ENCODE data around the gene ARFGEF2. TPM values are rescaled to one million over a fixed set of nuclear protein-coding genes. Genes with fewer than 3 reads are reported as not detected.

ARFGEF2 gene
- total RNA-seq, 1 donor: 47.5 TPM

- DNase-seq (ENCODE audit: low read depth): no peak
- no peak for TF ChIP-seq CTCF (IDR thresholded peaks at IDR 0.05; ENCODE audit: insufficient read depth, low read depth, low read length)
- H3K4me3 ChIP-seq (ENCODE audit: low read depth, low read length): no peak overlapping the region
These were observed 29.5 kb downstream of the ARFGEF2 start for GRCh38 chr20:48951041-48951440.

GRCh38 chr20:48951646-48952045 lies 30.1 kb downstream of the ARFGEF2 start:
- no peak for TF ChIP-seq CTCF (IDR thresholded peaks at IDR 0.05; ENCODE audit: insufficient read depth, low read depth, low read length)
- DNase-seq (ENCODE audit: low read depth): no peak

DNA sequence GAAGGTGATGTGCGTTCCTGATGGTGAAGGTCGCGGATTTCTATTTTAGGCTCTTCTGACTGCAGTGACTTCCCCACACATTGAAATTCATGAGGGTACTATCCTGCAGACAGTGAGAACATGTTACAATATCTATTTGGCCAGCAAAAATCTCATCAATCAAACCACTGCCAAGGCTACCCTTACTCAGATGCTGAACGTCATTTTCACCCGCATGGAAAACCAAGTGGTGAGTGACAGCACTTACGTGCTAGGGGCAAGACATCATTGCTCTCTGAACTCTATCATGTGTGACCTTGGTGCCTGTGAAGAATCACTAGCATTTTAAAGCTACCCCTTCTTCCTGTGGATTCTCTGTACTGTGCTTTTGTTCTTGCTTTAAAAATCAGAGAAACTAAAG lies 31.1 kb downstream of the ARFGEF2 start:
- no peak for TF ChIP-seq CTCF (IDR thresholded peaks at IDR 0.05; ENCODE audit: insufficient read depth, low read depth, low read length)
- no peak for DNase-seq (ENCODE audit: low read depth)
- H3K4me3 ChIP-seq (ENCODE audit: low read depth, low read length): no peak overlapping the region

More at GRCh38 chr20:48951646-48952045, 30.1 kb downstream of the ARFGEF2 start:
- no peak overlapping the region for H3K4me3 ChIP-seq (ENCODE audit: low read depth, low read length)

DNA sequence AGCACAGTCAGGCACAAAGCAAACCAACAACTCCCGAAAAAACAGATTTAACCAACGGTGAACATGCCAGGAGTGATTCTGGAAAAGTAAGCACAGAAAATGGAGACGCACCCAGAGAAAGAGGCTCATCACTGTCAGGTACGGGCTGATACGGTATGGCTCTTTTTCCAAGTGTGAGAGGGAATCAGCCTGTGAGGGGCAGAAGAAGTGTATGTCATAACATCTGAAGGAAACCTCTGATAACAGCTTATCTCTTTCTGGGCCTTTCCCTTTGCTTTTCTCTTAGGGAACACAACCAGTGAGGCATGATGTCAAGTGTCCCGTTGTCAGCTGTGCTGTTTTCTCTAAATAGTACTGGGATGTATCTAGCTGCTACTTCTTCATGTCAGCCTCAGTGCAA lies 32.1 kb downstream of the ARFGEF2 start:
- DNase-seq (ENCODE audit: low read depth): no peak
- TF ChIP-seq CTCF (IDR thresholded peaks at IDR 0.05; ENCODE audit: insufficient read depth, low read depth, low read length): no peak
- no peak overlapping the region for H3K4me3 ChIP-seq (ENCODE audit: low read depth, low read length)

- no peak overlapping the region for H3K4me3 ChIP-seq (ENCODE audit: low read depth, low read length)
- DNase-seq (ENCODE audit: low read depth): no peak
- TF ChIP-seq CTCF (IDR thresholded peaks at IDR 0.05; ENCODE audit: insufficient read depth, low read depth, low read length): no peak
These were observed 34.5 kb downstream of the ARFGEF2 start for GRCh38 chr20:48956052-48956451.

DNA sequence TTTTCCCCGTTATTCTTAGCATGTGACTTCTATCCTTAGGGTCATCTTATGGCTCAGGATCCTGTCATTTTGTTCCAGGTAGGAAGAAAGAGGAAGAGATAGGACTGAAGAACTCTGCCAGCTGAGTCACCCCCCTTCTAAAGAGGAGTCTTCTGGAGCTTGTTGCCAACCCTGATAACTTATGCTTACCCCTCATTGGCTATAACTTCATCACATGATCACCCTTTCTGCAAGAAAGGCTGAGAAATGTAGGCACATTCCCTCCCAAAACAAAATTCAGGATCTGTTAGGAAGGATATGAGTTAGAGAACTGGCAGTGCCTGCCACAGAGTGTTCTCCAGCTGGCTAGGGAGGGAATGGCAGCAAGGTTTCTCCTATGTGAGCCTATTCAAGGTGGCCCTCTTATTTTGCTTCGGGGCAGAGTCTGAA lies 35.6 kb downstream of the ARFGEF2 start:
- no peak for TF ChIP-seq CTCF (IDR thresholded peaks at IDR 0.05; ENCODE audit: insufficient read depth, low read depth, low read length)
- H3K4me3 ChIP-seq (ENCODE audit: low read depth, low read length): no peak overlapping the region
- no peak for DNase-seq (ENCODE audit: low read depth)

GRCh38 chr20:48957533-48957932 lies 36.0 kb downstream of the ARFGEF2 start:
- no peak overlapping the region for H3K4me3 ChIP-seq (ENCODE audit: low read depth, low read length)
- TF ChIP-seq CTCF (IDR thresholded peaks at IDR 0.05; ENCODE audit: insufficient read depth, low read depth, low read length): no peak
- DNase-seq (ENCODE audit: low read depth): peak; percentile 33
